ENCODE data around the gene EID1.
"Not testable (repeated sequence)": the region's sequence is repeated elsewhere in the genome, so short reads cannot be mapped to it uniquely, and the experiment has no call there.

The EID1 gene

GRCh38 chr15:48909313-48909712 is 31.4 kb downstream of the EID1 start:
- DNase-seq (ENCODE audit: low read depth, low spot score): not testable (repeated sequence)

GRCh38 chr15:48910554-48910953 is 32.6 kb downstream of the EID1 start:
- DNase-seq (ENCODE audit: low read depth, low spot score): not testable (repeated sequence)

GRCh38 chr15:48913141-48913540 is 35.2 kb downstream of the EID1 start:
- DNase-seq (ENCODE audit: low read depth, low spot score): no peak

- DNase-seq (ENCODE audit: low read depth, low spot score): no peak
Measured at GRCh38 chr15:48914717-48915116, 36.8 kb downstream of the EID1 start.

- no peak for DNase-seq (ENCODE audit: low read depth, low spot score)
Measured at GRCh38 chr15:48915861-48916260, 37.9 kb downstream of the EID1 start.

- no peak for DNase-seq (ENCODE audit: low read depth, low spot score)
Measured at GRCh38 chr15:48916721-48917120, 38.8 kb downstream of the EID1 start.

GRCh38 chr15:48922046-48922445 is 44.1 kb downstream of the EID1 start:
- DNase-seq (ENCODE audit: low read depth, low spot score): no peak

- DNase-seq (ENCODE audit: low read depth, low spot score): no peak
Measured at GRCh38 chr15:48924528-48925393, 46.8 kb downstream of the EID1 start.

GRCh38 chr15:48925714-48926223 is 47.8 kb downstream of the EID1 start:
- DNase-seq (ENCODE audit: low read depth, low spot score): peak; percentile 16

- no peak for DNase-seq (ENCODE audit: low read depth, low spot score)
Measured at GRCh38 chr15:48928877-48929538, 51.1 kb downstream of the EID1 start.

GRCh38 chr15:48929661-48930060 is 51.7 kb downstream of the EID1 start:
- no peak for DNase-seq (ENCODE audit: low read depth, low spot score)

Data from brain pericyte (primary cell).